K562 (cell line): ENCODE data around the gene EML5. TPM values are rescaled to one million over a fixed set of nuclear protein-coding genes. Genes with fewer than 3 reads are reported as not detected.

Experiments used
- ATAC-seq: fragments of 200-7000 bp; cut with Tn5 transposase; 3 replicates; pipeline ENCODE4 v1.9.1; 2020; ENCODE audit warnings: moderate library complexity
- BruUV-seq: library from RNA; stranded (reverse); fragments of 400-500 nt; replicated peaks from 2 replicates; lab custom pipeline; 2021; lab: Mats Ljungman, UMichigan
- CTCF ChIA-PET: fragments of 300-600 bp; formaldehyde crosslinking; extraction: SDS; loops from one replicate; lab custom pipeline; 2021; ENCODE audit warnings: low intra/inter-chr PET ratio; lab: Yijun Ruan, JAX
- POLR2A ChIA-PET: fragments of 300-600, 350-650 bp; sonication (Branson Sonifier 250); formaldehyde crosslinking; extraction: SDS; loops from one replicate; lab custom pipeline; 2021; ENCODE audit warnings: antibody characterized with exemption, inconsistent platforms; lab: Yijun Ruan, JAX
- DNase-seq, 4 experiments: peaks; one replicate each; pipeline versions ENCODE4 v3.0.0 to v3.0.0-alpha.2; 2011 to 2018; ENCODE audit warnings: low spot score in 3 of 4, mixed read lengths in 3 of 4; ENCODE audit errors: extremely low read depth in 1 of 4
- FAIRE-seq: peaks from 2 replicates; lab custom pipeline; 2011; peaks lifted over from hg19 to GRCh38; lab: Jason Lieb, UNC
- H2AFZ ChIP-seq: 2 replicates; pipeline ENCODE4 v1.6.0; 2011; ENCODE audit warnings: low read depth, low read length, control low read depth, inconsistent platforms
- H3K27ac ChIP-seq: fragments of 200-600 bp; 3 replicates; pipeline ENCODE4 v1.8.0; 2011; ENCODE audit warnings: low read depth, mild to moderate bottlenecking, control low read depth, inconsistent platforms, low read length, moderate library complexity, mixed read lengths; ENCODE audit errors: extremely low read depth
- H3K27me3 ChIP-seq, 2 experiments: fragments of 300-600 bp in 1 of 2; 2 replicates in 1 of 2; 3 replicates in 1 of 2; pipeline versions ENCODE4 v1.6.0 to v1.8.0; 2011; ENCODE audit warnings: inconsistent platforms in 2 of 2, low read length in 2 of 2, mild to moderate bottlenecking in 1 of 2, mixed read lengths in 1 of 2, moderate library complexity in 1 of 2; ENCODE audit not compliant: control insufficient read depth in 2 of 2, insufficient read depth in 2 of 2
- H3K36me3 ChIP-seq: fragments of 300-600 bp; 3 replicates; pipeline ENCODE4 v1.8.0; 2011; ENCODE audit warnings: mild to moderate bottlenecking, low read length, inconsistent platforms; ENCODE audit not compliant: control insufficient read depth, insufficient read depth
- H3K4me1 ChIP-seq, 2 experiments: fragments of 200-600 bp in 1 of 2; replicated peaks in 1 of 2; 2 replicates in 1 of 2; 3 replicates in 1 of 2; pipeline versions ENCODE4 v1.5.1 to v1.8.0; 2011; ENCODE audit warnings: inconsistent platforms in 2 of 2, low read length in 2 of 2, mild to moderate bottlenecking in 1 of 2, mixed read lengths in 1 of 2, moderate library complexity in 1 of 2; ENCODE audit not compliant: control insufficient read depth in 2 of 2, insufficient read depth in 2 of 2
- H3K4me2 ChIP-seq: 2 replicates; pipeline ENCODE4 v1.6.1; 2011; ENCODE audit warnings: low read length, control low read depth, inconsistent platforms, mixed read lengths; ENCODE audit not compliant: insufficient read depth
- H3K4me3 ChIP-seq: fragments of 200-600 bp; sonication (generic), shearing (Covaris generic); 2 replicates; pipeline ENCODE4 v1.5.1; 2016; ENCODE audit warnings: control low read depth, inconsistent platforms
- H3K79me2 ChIP-seq: fragments of 200-600 bp; 3 replicates; pipeline ENCODE4 v1.8.0; 2011; ENCODE audit warnings: low read length, inconsistent platforms; ENCODE audit not compliant: control insufficient read depth, insufficient read depth
- H3K9ac ChIP-seq, 2 experiments: 2 replicates each; pipeline versions ENCODE4 v1.6.0 to v1.6.1; 2011; ENCODE audit warnings: low read depth in 2 of 2, low read length in 2 of 2, control low read depth in 1 of 2, inconsistent platforms in 1 of 2, mild to moderate bottlenecking in 1 of 2, mixed read lengths in 1 of 2; ENCODE audit not compliant: insufficient read depth in 1 of 2
- H3K9me1 ChIP-seq: one replicate; pipeline ENCODE4 v1.6.0; 2011; ENCODE audit warnings: inconsistent platforms, mild to moderate bottlenecking, low read length, moderate library complexity; ENCODE audit not compliant: control insufficient read depth, insufficient read depth
- H3K9me3 ChIP-seq: replicated peaks from 2 replicates; pipeline ENCODE4 v1.5.1; 2011; ENCODE audit warnings: low read depth, low read length, inconsistent platforms; ENCODE audit not compliant: control insufficient read depth, insufficient read depth
- H4K20me1 ChIP-seq: replicated peaks from 2 replicates; pipeline ENCODE4 v1.6.1; 2011; ENCODE audit warnings: low read length, inconsistent platforms, mixed read lengths; ENCODE audit not compliant: control insufficient read depth, insufficient read depth
- BACH1 ChIP-seq: fragments of 200-800 bp; sonication (Bioruptor generic); IDR thresholded peaks from 2 replicates; pipeline ENCODE4 v1.6.1; 2016; ENCODE audit warnings: missing genetic modification characterization, missing compliant biosample characterization
- CBX3 ChIP-seq, 2 experiments: IDR thresholded peaks; 1 replicate in 1 of 2; 2 replicates in 1 of 2; pipeline ENCODE4 v1.6.1; 2012; ENCODE audit warnings: inconsistent platforms in 2 of 2, low read length in 2 of 2, borderline replicate concordance in 1 of 2, control low read depth in 1 of 2
- HMG20B ChIP-seq: fragments of 250-450 bp; sonication (Bioruptor Pico); IDR thresholded peaks from 2 replicates; pipeline ENCODE4 v1.5.0; 2021; ENCODE audit warnings: mild to moderate bottlenecking
- JUND ChIP-seq, 2 experiments: IDR thresholded peaks; 2 replicates in 1 of 2; 3 replicates in 1 of 2; pipeline ENCODE4 v1.6.1; 2011; ENCODE audit warnings: borderline replicate concordance in 2 of 2, low read depth in 2 of 2, low read length in 2 of 2, improper control_type of control experiment in 1 of 2, missing biosample characterization in 1 of 2, missing genetic modification characterization in 1 of 2, missing genetic modification reagents in 1 of 2
- RB1 ChIP-seq: fragments of 450-650 bp; IDR thresholded peaks from 2 replicates; pipeline ENCODE4 v1.6.1; 2017; ENCODE audit warnings: low read depth, mild to moderate bottlenecking
- RFX5 ChIP-seq: IDR thresholded peaks from 2 replicates; pipeline ENCODE4 v1.6.1; 2011; ENCODE audit warnings: low read depth, mild to moderate bottlenecking, improper control_type of control experiment, low read length
- SREBF2 ChIP-seq: sonication (generic); formaldehyde crosslinking; IDR thresholded peaks from 2 replicates; pipeline ENCODE4 v1.4.0; 2020; ENCODE audit warnings: mild to moderate bottlenecking, missing genetic modification reagents
- STAG1 ChIP-seq: sonication (generic); formaldehyde crosslinking; IDR thresholded peaks from 2 replicates; pipeline ENCODE4 v1.5.0; 2020; ENCODE audit warnings: missing genetic modification reagents, borderline replicate concordance
- TCF7 ChIP-seq: sonication (generic); IDR thresholded peaks from 2 replicates; pipeline ENCODE4 v1.6.1; 2016; ENCODE audit warnings: antibody characterized with exemption, borderline replicate concordance
- ZNF324 ChIP-seq: fragments of 250-450 bp; sonication (Bioruptor Pico); IDR thresholded peaks from 2 replicates; pipeline ENCODE4 v1.4.0; 2020; ENCODE audit warnings: mild to moderate bottlenecking
- WGBS: fragments of 100-300 bp; shearing (Covaris generic); methylation state at CpG from one replicate; pipeline ENCODE4 v1.1.6; 2016; ENCODE audit warnings: low coverage, mixed read lengths; ENCODE audit not compliant: insufficient coverage; ENCODE audit errors: missing lambda C conversion rate; 5-methylcytosine and 5-hydroxymethylcytosine counted together
- in situ Hi-C: fragments of 300-500 bp; cut with MboI; formaldehyde crosslinking; loops from 4 replicates; pipeline ENCODE4 v1.15.0; 2018; ENCODE audit warnings: inconsistent platforms, mixed read lengths
- intact Hi-C: fragments of 100-400 bp; cut with micrococcal nuclease; formaldehyde crosslinking; loops from 2 replicates; pipeline ENCODE4 v1.14.2; 2022
- polyA plus RNA-seq, 8 experiments: library from polyadenylated mRNA; depleted of rRNA in 4 of 8; stranded (reverse) in 5 of 8; unstranded in 3 of 8; fragments of >200 nt; fragmentation: Nextera tagmentation in 2 of 8; fragmentation: Illumina TruSeq in 1 of 8; extraction: Ambion mirVana in 2 of 8; extraction: Trizol in 1 of 8; gene quantifications; 2 replicates each; pipeline versions ENCODE4 v1.2.1 to v1.2.3, GENCODE V29; 2011 to 2014; ENCODE audit warnings: inconsistent platforms in 1 of 8, missing spikeins in 1 of 8
- total RNA-seq, 7 experiments: library from RNA; depleted of rRNA in 6 of 7; stranded (reverse); fragments of >200 nt in 6 of 7; fragmentation: Illumina TruSeq in 2 of 7; extraction: Trizol in 2 of 7; gene quantifications; 2 replicates each; pipeline versions ENCODE4 v1.2.1 to v1.2.3, GENCODE V29; 2011 to 2021; ENCODE audit warnings: low replicate concordance in 1 of 7
- TF ChIP-seq, protein P1 (sequence below): sonication (generic); formaldehyde crosslinking; IDR thresholded peaks from 2 replicates; pipeline ENCODE4 v1.9.0; 2022; ENCODE audit warnings: mild to moderate bottlenecking, missing genetic modification reagents
- TF ChIP-seq, protein P2 (sequence below): fragments of 200-800 bp; sonication (Bioruptor generic); IDR thresholded peaks from 2 replicates; pipeline ENCODE4 v1.6.1; 2017; ENCODE audit warnings: missing genetic modification characterization, missing compliant biosample characterization

Gene EML5
- total and polyA plus RNA-seq, 9 of the 15 experiments (the other 6 are each of a cell fraction or from before 2014, with no cell fraction given), result 0.06 to 0.34 (median 0.22) TPM

DNA sequence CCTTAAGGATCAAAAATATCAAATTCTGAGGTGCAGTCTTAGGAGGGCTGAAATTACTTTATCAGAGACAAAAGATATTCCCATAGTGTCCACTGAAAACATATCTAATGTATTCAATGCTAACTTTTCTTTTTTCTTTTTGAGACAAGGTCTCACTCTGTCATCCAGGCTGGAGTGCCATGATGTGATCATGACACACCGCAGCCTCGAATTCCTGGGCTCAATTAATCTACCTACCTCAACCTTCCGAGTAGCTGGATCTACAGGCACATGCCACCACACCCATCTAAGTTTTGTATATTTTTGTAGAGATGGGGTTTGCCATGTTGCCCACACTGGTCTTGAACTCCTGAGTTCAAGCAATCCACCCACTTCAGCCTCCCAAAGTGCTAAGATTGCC lies 161.7 kb downstream of the EML5 start:
- H3K4me2 ChIP-seq, result no peak overlapping the region
- H4K20me1 ChIP-seq, result no peaks in the 10 kb centered on the region
- H3K36me3 ChIP-seq, result no peaks in the 10 kb centered on the region
- H3K4me3 ChIP-seq, result no peak overlapping the region
- no TSS peak for BruUV-seq
- intact Hi-C loops, result no loop called here
- TF ChIP-seq STAG1 (CRISPR knock-in tag) (no peak), ZNF324 (CRISPR knock-in tag) (no peak), RFX5 (no peak), BACH1 (no peak)
- TF ChIP-seq, protein P1, sequence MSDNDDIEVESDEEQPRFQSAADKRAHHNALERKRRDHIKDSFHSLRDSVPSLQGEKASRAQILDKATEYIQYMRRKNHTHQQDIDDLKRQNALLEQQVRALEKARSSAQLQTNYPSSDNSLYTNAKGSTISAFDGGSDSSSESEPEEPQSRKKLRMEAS, result no peak
- DNase-seq (no peak), ATAC-seq (no peak), FAIRE-seq (no peak)
- H3K9me3 ChIP-seq, result no peaks in the 10 kb centered on the region
- WGBS, result 0% methylated on average over 3 of the region's 3 CpGs
- H3K79me2 ChIP-seq, result no peaks in the 10 kb centered on the region
- in situ Hi-C loops, result no loop called here
- ChIA-PET CTCF (no interaction called here), POLR2A (no interaction called here)
- no peaks in the 10 kb centered on the region; a peak in 1 of 5 replicates for H3K27me3 ChIP-seq
- no peak overlapping the region for H3K27ac ChIP-seq
- H2AFZ ChIP-seq, result no peak overlapping the region
- H3K4me1 ChIP-seq, result no peaks in the 10 kb centered on the region
- H3K9ac ChIP-seq, result no peak overlapping the region
- no peaks in the 10 kb centered on the region for H3K9me1 ChIP-seq

DNA sequence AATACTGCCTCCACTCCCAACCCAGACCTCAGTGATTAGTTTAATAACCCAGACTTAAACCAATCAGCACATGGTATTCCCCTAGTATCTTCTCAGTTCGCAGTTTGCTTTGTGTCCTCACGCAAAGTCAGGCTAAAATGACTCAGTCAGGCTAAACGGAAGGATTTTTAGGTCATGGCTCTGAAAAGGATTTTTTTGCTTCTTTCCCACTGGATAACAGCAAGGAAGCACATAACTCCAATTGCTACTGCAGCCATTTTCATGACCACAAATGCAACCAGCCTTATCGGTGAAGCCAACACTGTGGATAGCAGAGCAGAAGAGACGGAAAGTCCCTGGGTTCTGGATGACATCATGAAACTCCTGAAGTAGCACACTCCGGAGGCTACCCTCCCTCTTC lies 162.2 kb downstream of the EML5 start:
- H3K27ac ChIP-seq, result no peak overlapping the region
- H3K36me3 ChIP-seq, result no peaks in the 10 kb centered on the region
- H3K4me3 ChIP-seq, result no peak overlapping the region
- H3K79me2 ChIP-seq, result no peaks in the 10 kb centered on the region
- no peaks in the 10 kb centered on the region for H3K4me1 ChIP-seq
- DNase-seq (peak in 1 of 4 experiments; percentile 12), ATAC-seq (peak; percentile 45; the same call in 2 of the 3 replicates), FAIRE-seq (no peak)
- ChIA-PET CTCF (no interaction called here), POLR2A (no interaction called here)
- BruUV-seq, result no TSS peak
- no peaks in the 10 kb centered on the region for H4K20me1 ChIP-seq
- in situ Hi-C loops (no loop called here), intact Hi-C loops (no loop called here)
- no peak overlapping the region for H3K9ac ChIP-seq
- H2AFZ ChIP-seq, result no peak overlapping the region
- H3K9me1 ChIP-seq, result no peaks in the 10 kb centered on the region
- H3K4me2 ChIP-seq, result no peak overlapping the region
- no peaks in the 10 kb centered on the region for H3K9me3 ChIP-seq
- WGBS, result 15% methylated on average over 4 of the region's 6 CpGs
- TF ChIP-seq RB1 (no peak), CBX3 (IDR thresholded peaks at IDR 0.05; ENCODE audit: borderline replicate concordance in 1 of 2, low read length in 2 of 2) (no peak), TCF7 (no peak), JUND (IDR thresholded peaks at IDR 0.05; ENCODE audit: borderline replicate concordance, low read depth, low read length) (no peak), JUND (tag; IDR thresholded peaks at IDR 0.05; ENCODE audit: borderline replicate concordance, low read depth, low read length) (peak; percentile 24; the same call in 1 of the 3 replicates), SREBF2 (CRISPR knock-in tag) (no peak), HMG20B (CRISPR knock-in tag) (no peak), ZNF324 (CRISPR knock-in tag) (no peak)
- TF ChIP-seq, protein P2, sequence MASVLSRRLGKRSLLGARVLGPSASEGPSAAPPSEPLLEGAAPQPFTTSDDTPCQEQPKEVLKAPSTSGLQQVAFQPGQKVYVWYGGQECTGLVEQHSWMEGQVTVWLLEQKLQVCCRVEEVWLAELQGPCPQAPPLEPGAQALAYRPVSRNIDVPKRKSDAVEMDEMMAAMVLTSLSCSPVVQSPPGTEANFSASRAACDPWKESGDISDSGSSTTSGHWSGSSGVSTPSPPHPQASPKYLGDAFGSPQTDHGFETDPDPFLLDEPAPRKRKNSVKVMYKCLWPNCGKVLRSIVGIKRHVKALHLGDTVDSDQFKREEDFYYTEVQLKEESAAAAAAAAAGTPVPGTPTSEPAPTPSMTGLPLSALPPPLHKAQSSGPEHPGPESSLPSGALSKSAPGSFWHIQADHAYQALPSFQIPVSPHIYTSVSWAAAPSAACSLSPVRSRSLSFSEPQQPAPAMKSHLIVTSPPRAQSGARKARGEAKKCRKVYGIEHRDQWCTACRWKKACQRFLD (CRISPR knock-in tag), result no peak
- no peaks in the 10 kb centered on the region; a peak in 1 of 5 replicates for H3K27me3 ChIP-seq
